DND-41 (cell line): ENCODE measurements around the gene MACROH2A2.

Experiments
- ATAC-seq: fragments of 200-7000 bp; cut with Tn5 transposase; 3 replicates; pipeline ENCODE4 v1.9.1; 2021; ENCODE audit warnings: low read depth; ENCODE audit not compliant: insufficient read depth
- DNase-seq: peaks from one replicate; pipeline ENCODE4 v3.0.0-alpha.2; 2020
- H2AFZ ChIP-seq: 2 replicates; pipeline ENCODE4 v1.6.0; 2012; ENCODE audit warnings: low read depth, low read length
- H3K27ac ChIP-seq: 2 replicates; pipeline ENCODE4 v1.5.1; 2012; ENCODE audit warnings: low read length, inconsistent platforms
- H3K27me3 ChIP-seq: fragments of 200-600 bp; sonication (generic); 2 replicates; pipeline ENCODE4 v1.6.0; 2012; ENCODE audit warnings: low read length, mild to moderate bottlenecking, inconsistent platforms; ENCODE audit not compliant: insufficient read depth, poor library complexity
- H3K36me3 ChIP-seq: 2 replicates; pipeline ENCODE4 v1.5.1; 2012; ENCODE audit warnings: low read length, inconsistent platforms; ENCODE audit not compliant: insufficient read depth
- H3K4me1 ChIP-seq: 2 replicates; pipeline ENCODE4 v1.5.1; 2012; ENCODE audit warnings: mild to moderate bottlenecking, low read length; ENCODE audit not compliant: insufficient read depth
- H3K4me2 ChIP-seq: 2 replicates; pipeline ENCODE4 v1.6.0; 2012; ENCODE audit warnings: mild to moderate bottlenecking, moderate library complexity, low read length, inconsistent platforms; ENCODE audit not compliant: insufficient read depth
- H3K4me3 ChIP-seq, 2 experiments: fragments of 200-600 bp in 1 of 2; shearing (Covaris generic) in 1 of 2; 2 replicates each; pipeline ENCODE4 v1.5.1; 2012 to 2016; ENCODE audit warnings: inconsistent platforms in 2 of 2, low read length in 2 of 2, mild to moderate bottlenecking in 2 of 2, low read depth in 1 of 2, moderate library complexity in 1 of 2
- H3K79me2 ChIP-seq: 2 replicates; pipeline ENCODE4 v1.6.0; 2012; ENCODE audit warnings: low read length, inconsistent platforms; ENCODE audit not compliant: insufficient read depth
- H3K9ac ChIP-seq: 2 replicates; pipeline ENCODE4 v1.6.0; 2012; ENCODE audit warnings: low read depth, mild to moderate bottlenecking, inconsistent platforms, low read length, moderate library complexity
- H3K9me3 ChIP-seq: 2 replicates; pipeline ENCODE4 v1.5.1; 2012; ENCODE audit warnings: low read length, moderate library complexity, mild to moderate bottlenecking, inconsistent platforms; ENCODE audit not compliant: insufficient read depth, severe bottlenecking
- H4K20me1 ChIP-seq: 2 replicates; pipeline ENCODE4 v1.6.0; 2012; ENCODE audit warnings: low read length; ENCODE audit not compliant: insufficient read depth
- CTCF ChIP-seq: IDR thresholded peaks from 2 replicates; pipeline ENCODE4 v1.5.1; 2012; ENCODE audit warnings: borderline replicate concordance, low read length, moderate library complexity, mild to moderate bottlenecking; ENCODE audit not compliant: poor library complexity, severe bottlenecking; ENCODE audit errors: extremely low read depth
- EZH2 ChIP-seq: IDR thresholded peaks from 3 replicates; pipeline ENCODE4 v1.6.1; 2012; ENCODE audit warnings: borderline replicate concordance, low read depth, mild to moderate bottlenecking, moderate library complexity, low read length, inconsistent platforms; ENCODE audit not compliant: severe bottlenecking

MACROH2A2 gene

GRCh38 chr10:70066190-70066589 is 13.5 kb downstream of the MACROH2A2 start:
- Histone ChIP-seq H2AFZ (no peak overlapping the region), H3K79me2 (no peaks in the 10 kb centered on the region), H3K27me3 (peaks cover 10% of the 10 kb centered on the region), H3K9ac (no peak overlapping the region), H3K4me3 (no peak overlapping the region), H3K27ac (no peak overlapping the region), H4K20me1 (no peaks in the 10 kb centered on the region), H3K9me3 (no peaks in the 10 kb centered on the region), H3K36me3 (no peaks in the 10 kb centered on the region), H3K4me1 (no peaks in the 10 kb centered on the region), H3K4me2 (no peak overlapping the region)
- ATAC-seq = no peak
- TF ChIP-seq EZH2 (no peak), CTCF (no peak)
- no peak for DNase-seq

GRCh38 chr10:70067586-70067985 is 14.9 kb downstream of the MACROH2A2 start:
- no peak for ATAC-seq
- DNase-seq = no peak

DNA sequence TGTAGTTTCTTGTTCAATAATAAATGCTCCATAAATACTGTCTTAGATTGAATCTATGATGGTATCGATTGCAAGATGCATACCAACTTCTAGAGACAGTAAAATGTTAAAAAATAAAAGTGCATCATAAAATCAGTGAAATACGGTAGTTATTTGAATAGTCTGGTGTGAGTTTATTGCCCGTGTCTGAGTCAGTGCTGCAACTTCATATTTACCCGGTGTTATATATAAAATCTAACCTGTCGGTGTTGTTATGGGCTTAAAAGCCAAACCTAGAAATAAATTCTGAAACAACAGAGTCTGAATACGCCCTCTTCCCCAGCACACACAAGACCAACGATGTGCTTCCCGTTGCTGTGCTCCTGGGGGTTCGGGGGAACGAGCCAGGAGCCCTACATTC is 16.3 kb downstream of the MACROH2A2 start:
- Histone ChIP-seq H3K27ac (no peak overlapping the region), H3K9ac (no peak overlapping the region), H4K20me1 (no peaks in the 10 kb centered on the region), H3K4me3 (no peak overlapping the region), H3K4me2 (no peak overlapping the region), H3K9me3 (no peaks in the 10 kb centered on the region), H3K79me2 (no peaks in the 10 kb centered on the region), H2AFZ (no peak overlapping the region), H3K36me3 (no peaks in the 10 kb centered on the region), H3K27me3 (peaks cover 14% of the 10 kb centered on the region), H3K4me1 (no peaks in the 10 kb centered on the region)
- ATAC-seq (no peak), DNase-seq (no peak)
- TF ChIP-seq EZH2 (no peak), CTCF (no peak)

More at GRCh38 chr10:70067586-70067985, 14.9 kb downstream of the MACROH2A2 start:
- H3K4me2 ChIP-seq = no peak overlapping the region
- H3K4me1 ChIP-seq = no peaks in the 10 kb centered on the region
- peaks cover 10% of the 10 kb centered on the region for H3K27me3 ChIP-seq
- no peaks in the 10 kb centered on the region for H3K79me2 ChIP-seq
- no peaks in the 10 kb centered on the region for H4K20me1 ChIP-seq
- H3K4me3 ChIP-seq = no peak overlapping the region
- H3K27ac ChIP-seq = no peak overlapping the region
- no peaks in the 10 kb centered on the region for H3K9me3 ChIP-seq
- no peaks in the 10 kb centered on the region for H3K36me3 ChIP-seq
- no peak overlapping the region for H2AFZ ChIP-seq
- no peak overlapping the region for H3K9ac ChIP-seq
- no peak for TF ChIP-seq EZH2
- no peak for TF ChIP-seq CTCF

DNA sequence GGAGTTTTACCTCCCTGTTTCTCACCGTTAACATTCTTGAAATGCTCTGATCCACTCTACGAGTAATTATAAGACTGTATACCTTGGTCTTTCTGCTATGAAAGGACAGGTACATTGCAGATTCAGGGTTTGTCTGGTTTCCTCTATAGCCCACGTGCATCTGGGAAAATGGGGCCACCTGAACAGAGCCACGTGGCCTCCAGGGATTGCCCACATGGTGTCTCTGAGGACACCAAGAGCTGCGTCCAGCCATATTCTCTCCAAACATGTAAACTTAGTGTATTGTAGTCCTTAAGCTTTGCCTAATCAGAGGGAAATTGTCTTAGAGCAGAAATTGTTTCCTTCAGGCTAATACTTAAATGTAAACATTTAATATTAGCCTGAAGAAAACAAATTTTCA is 16.7 kb downstream of the MACROH2A2 start:
- TF ChIP-seq CTCF (no peak), EZH2 (no peak)
- DNase-seq (no peak), ATAC-seq (no peak)
- Histone ChIP-seq H3K4me3 (no peak overlapping the region), H3K36me3 (no peaks in the 10 kb centered on the region), H4K20me1 (no peaks in the 10 kb centered on the region), H3K4me1 (no peaks in the 10 kb centered on the region), H3K79me2 (no peaks in the 10 kb centered on the region), H2AFZ (no peak overlapping the region), H3K9me3 (no peaks in the 10 kb centered on the region), H3K27ac (no peak overlapping the region), H3K9ac (no peak overlapping the region), H3K4me2 (no peak overlapping the region), H3K27me3 (peaks cover 14% of the 10 kb centered on the region)
